GM21576 (cell line): ENCODE results near the gene TRAT1.
"Not testable (repeated sequence)": the region's sequence is repeated elsewhere in the genome, so short reads cannot be mapped to it uniquely, and the experiment has no call there.

Experiments
- ATAC-seq: cut with Tn5 transposase; IDR thresholded peaks from one replicate; pipeline ENCODE4 v1.9.1; 2021; ENCODE audit warnings: mild to moderate bottlenecking, moderate library complexity; ENCODE audit not compliant: unreplicated experiment

The TRAT1 gene

GRCh38 chr3:108822123-108822897 is at the start of gene TRAT1:
Gene TRAT1, plus strand, starts transcription at chr3:108822786. Its CDS starts 142 bp downstream, at chr3:108822928.
- ATAC-seq: no peak

- ATAC-seq: no peak
Measured at GRCh38 chr3:108775649-108776048, 46.9 kb upstream of the TRAT1 start.

GRCh38 chr3:108779496-108779895 is 43.1 kb upstream of the TRAT1 start:
- ATAC-seq: no peak

GRCh38 chr3:108780235-108780634 is 42.4 kb upstream of the TRAT1 start:
- no peak for ATAC-seq

- ATAC-seq: no peak
Measured at GRCh38 chr3:108791473-108791872, 31.1 kb upstream of the TRAT1 start.

GRCh38 chr3:108804437-108804836 is 18.1 kb upstream of the TRAT1 start:
- no peak for ATAC-seq

GRCh38 chr3:108804966-108805365 is 17.6 kb upstream of the TRAT1 start:
- no peak for ATAC-seq

- ATAC-seq: no peak
Measured at GRCh38 chr3:108806316-108806715, 16.3 kb upstream of the TRAT1 start.

- ATAC-seq: peak; percentile 93
Measured at GRCh38 chr3:108818404-108818803, 4.2 kb upstream of the TRAT1 start.

GRCh38 chr3:108820586-108820985 is 2.0 kb upstream of the TRAT1 start:
- no peak for ATAC-seq

GRCh38 chr3:108823227-108823626 is 641 bp downstream of the TRAT1 start:
- ATAC-seq: no peak

- ATAC-seq: not testable (repeated sequence)
Measured at GRCh38 chr3:108823803-108824202, 1.2 kb downstream of the TRAT1 start.

GRCh38 chr3:108826309-108827187 is 4.0 kb downstream of the TRAT1 start:
- no peak for ATAC-seq

- no peak for ATAC-seq
Measured at GRCh38 chr3:108830381-108830780, 7.8 kb downstream of the TRAT1 start.

- no peak for ATAC-seq
Measured at GRCh38 chr3:108830991-108831614, 8.5 kb downstream of the TRAT1 start.

- no peak for ATAC-seq
Measured at GRCh38 chr3:108833611-108834010, 11.0 kb downstream of the TRAT1 start.

- ATAC-seq: no peak
Measured at GRCh38 chr3:108834551-108834950, 12.0 kb downstream of the TRAT1 start.

- no peak for ATAC-seq
Measured at GRCh38 chr3:108835101-108835500, 12.5 kb downstream of the TRAT1 start.

GRCh38 chr3:108838436-108838835 is 15.8 kb downstream of the TRAT1 start:
- ATAC-seq: no peak

GRCh38 chr3:108845709-108846293 is 23.2 kb downstream of the TRAT1 start:
- ATAC-seq: no peak

- ATAC-seq: no peak
Measured at GRCh38 chr3:108847187-108847586, 24.6 kb downstream of the TRAT1 start.
